ENCODE data around the gene ZNF585A. TPM values are rescaled to one million over a fixed set of nuclear protein-coding genes. Genes with fewer than 3 reads are reported as not detected.
"Not testable (repeated sequence)": the region's sequence is repeated elsewhere in the genome, so short reads cannot be mapped to it uniquely, and the experiment has no call there.

ZNF585A gene
- total and polyA plus RNA-seq, 2 donors (not counting 1 experiment from before 2014, with no cell fraction given), result 9.9 to 11.0 TPM

DNA sequence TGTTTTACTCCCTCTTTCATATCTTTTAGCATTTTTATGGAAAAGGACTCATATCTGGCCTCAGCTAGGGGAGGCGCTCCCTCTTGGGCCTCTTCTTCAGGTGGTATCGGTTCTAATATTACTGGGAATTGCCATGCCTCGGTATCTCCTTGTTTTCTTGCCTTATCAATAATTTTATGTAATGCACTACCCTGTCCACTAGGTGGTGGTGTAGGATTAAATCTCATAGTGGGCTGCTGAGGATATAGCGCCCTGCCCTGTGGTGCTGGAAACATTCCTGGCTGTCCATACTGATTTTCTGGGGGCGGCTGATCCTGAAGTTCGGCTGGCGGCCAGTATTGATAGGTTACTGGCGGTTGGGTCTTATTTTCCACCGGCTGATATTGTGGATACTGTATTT, 58.5 kb downstream of the ZNF585A start:
- no peak for TF ChIP-seq EZH2 (IDR thresholded peaks at IDR 0.05; ENCODE audit: low read length, missing control alignments)
- TF ChIP-seq CTCF (conservative IDR thresholded peaks at IDR 0.05 in 1 of 2, IDR thresholded peaks at IDR 0.05 in 1 of 2; ENCODE audit: low read depth in 1 of 2, low read length in 2 of 2), result peak in 1 of 2 donors; percentile 8
- DNase-seq (ENCODE audit: low read depth in 2 of 2), result no peak
- Histone ChIP-seq H3K27ac (ENCODE audit: insufficient read depth, low read length) (no peak overlapping the region), H3K36me3 (ENCODE audit: control insufficient read depth, insufficient read depth, low read length) (no peaks in the 10 kb centered on the region), H3K4me3 (replicated peaks in 1 of 4; ENCODE audit: control extremely low read depth in 1 of 4, insufficient read depth in 1 of 4, low read depth in 3 of 4, low read length in 4 of 4) (no peak overlapping the region), H3K27me3 (ENCODE audit: control insufficient read depth, insufficient read depth, low read length) (no peaks in the 10 kb centered on the region), H3K4me1 (ENCODE audit: control insufficient read depth, extremely low read depth, insufficient read depth, low read length) (no peaks in the 10 kb centered on the region), H4K20me1 (ENCODE audit: control insufficient read depth, extremely low read depth, insufficient read depth, low read length) (no peaks in the 10 kb centered on the region), H3K79me2 (ENCODE audit: control insufficient read depth, insufficient read depth, low read length) (no peaks in the 10 kb centered on the region), H3K9me3 (ENCODE audit: control insufficient read depth, insufficient read depth, low read depth, low read length) (no peaks in the 10 kb centered on the region), H3K4me2 (ENCODE audit: extremely low read depth, insufficient read depth, low read length) (no peak overlapping the region), H3K9ac (ENCODE audit: insufficient read depth, low read length) (no peak overlapping the region), H2AFZ (ENCODE audit: low read length) (no peak overlapping the region)

DNA sequence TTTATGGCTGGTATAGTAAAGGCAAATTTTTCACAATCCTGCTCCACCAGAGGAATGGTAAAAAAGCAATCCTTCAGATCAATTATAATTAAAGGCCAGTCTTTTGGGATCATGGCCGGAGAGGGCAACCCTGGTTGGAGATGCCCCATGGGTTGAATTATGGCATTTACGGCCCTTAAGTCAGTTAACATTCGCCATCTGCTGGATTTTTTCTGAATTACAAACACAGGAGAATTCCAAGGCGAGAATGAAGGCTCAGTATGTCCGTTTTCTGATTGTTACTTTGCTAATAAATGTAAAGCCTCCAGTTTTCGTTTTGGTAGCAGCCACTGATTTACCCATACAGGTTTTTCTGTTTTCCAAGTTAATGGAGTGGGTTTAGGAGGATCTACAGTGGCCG, 60.7 kb downstream of the ZNF585A start:
- not testable (repeated sequence) for H2AFZ ChIP-seq (ENCODE audit: low read length); H3K27me3 ChIP-seq (ENCODE audit: control insufficient read depth, insufficient read depth, low read length); H3K4me3 ChIP-seq (replicated peaks in 1 of 4; ENCODE audit: control extremely low read depth in 1 of 4, insufficient read depth in 1 of 4, low read depth in 3 of 4, low read length in 4 of 4); H3K79me2 ChIP-seq (ENCODE audit: control insufficient read depth, insufficient read depth, low read length); DNase-seq (ENCODE audit: low read depth in 2 of 2); H3K9me3 ChIP-seq (ENCODE audit: control insufficient read depth, insufficient read depth, low read depth, low read length); H3K36me3 ChIP-seq (ENCODE audit: control insufficient read depth, insufficient read depth, low read length); H3K4me2 ChIP-seq (ENCODE audit: extremely low read depth, insufficient read depth, low read length); H4K20me1 ChIP-seq (ENCODE audit: control insufficient read depth, extremely low read depth, insufficient read depth, low read length); H3K27ac ChIP-seq (ENCODE audit: insufficient read depth, low read length); H3K4me1 ChIP-seq (ENCODE audit: control insufficient read depth, extremely low read depth, insufficient read depth, low read length); H3K9ac ChIP-seq (ENCODE audit: insufficient read depth, low read length)

GRCh38 chr19:37104135-37104534, 68.4 kb downstream of the ZNF585A start:
- H3K27me3 ChIP-seq (ENCODE audit: control insufficient read depth, insufficient read depth, low read length); H3K4me2 ChIP-seq (ENCODE audit: extremely low read depth, insufficient read depth, low read length); H3K36me3 ChIP-seq (ENCODE audit: control insufficient read depth, insufficient read depth, low read length); H3K9me3 ChIP-seq (ENCODE audit: control insufficient read depth, insufficient read depth, low read depth, low read length); H3K4me1 ChIP-seq (ENCODE audit: control insufficient read depth, extremely low read depth, insufficient read depth, low read length); H4K20me1 ChIP-seq (ENCODE audit: control insufficient read depth, extremely low read depth, insufficient read depth, low read length); DNase-seq (ENCODE audit: low read depth in 2 of 2); H2AFZ ChIP-seq (ENCODE audit: low read length); H3K27ac ChIP-seq (ENCODE audit: insufficient read depth, low read length); H3K79me2 ChIP-seq (ENCODE audit: control insufficient read depth, insufficient read depth, low read length); H3K4me3 ChIP-seq (replicated peaks in 1 of 4; ENCODE audit: control extremely low read depth in 1 of 4, insufficient read depth in 1 of 4, low read depth in 3 of 4, low read length in 4 of 4); H3K9ac ChIP-seq (ENCODE audit: insufficient read depth, low read length): not testable (repeated sequence)

- Histone ChIP-seq H3K4me2 (ENCODE audit: extremely low read depth, insufficient read depth, low read length) (no peak overlapping the region), H3K9ac (ENCODE audit: insufficient read depth, low read length) (no peak overlapping the region), H3K27ac (ENCODE audit: insufficient read depth, low read length) (no peak overlapping the region), H4K20me1 (ENCODE audit: control insufficient read depth, extremely low read depth, insufficient read depth, low read length) (no peaks in the 10 kb centered on the region), H3K4me3 (replicated peaks in 1 of 4; ENCODE audit: control extremely low read depth in 1 of 4, insufficient read depth in 1 of 4, low read depth in 3 of 4, low read length in 4 of 4) (no peak overlapping the region), H3K27me3 (ENCODE audit: control insufficient read depth, insufficient read depth, low read length) (no peaks in the 10 kb centered on the region), H3K36me3 (ENCODE audit: control insufficient read depth, insufficient read depth, low read length) (no peaks in the 10 kb centered on the region), H3K4me1 (ENCODE audit: control insufficient read depth, extremely low read depth, insufficient read depth, low read length) (no peaks in the 10 kb centered on the region), H2AFZ (ENCODE audit: low read length) (no peak overlapping the region), H3K79me2 (ENCODE audit: control insufficient read depth, insufficient read depth, low read length) (no peaks in the 10 kb centered on the region), H3K9me3 (ENCODE audit: control insufficient read depth, insufficient read depth, low read depth, low read length) (no peaks in the 10 kb centered on the region)
- DNase-seq (ENCODE audit: low read depth in 2 of 2), result no peak
- no peak for TF ChIP-seq CTCF (conservative IDR thresholded peaks at IDR 0.05 in 1 of 2, IDR thresholded peaks at IDR 0.05 in 1 of 2; ENCODE audit: low read depth in 1 of 2, low read length in 2 of 2)
- TF ChIP-seq EZH2 (IDR thresholded peaks at IDR 0.05; ENCODE audit: low read length, missing control alignments), result no peak
Observed at GRCh38 chr19:37098570-37098969, 73.9 kb downstream of the ZNF585A start.
